Smooth muscle cell (in vitro differentiated cells): Measurements from ENCODE around the gene GEMIN8. TPM values are rescaled to one million over a fixed set of nuclear protein-coding genes. Genes with fewer than 3 reads are reported as not detected.

Experiments used
- DNase-seq: peaks from one replicate; lab custom pipeline; 2025; ENCODE audit not compliant: unreplicated experiment; lab: John Stamatoyannopoulos, UW
- H2AFZ ChIP-seq: fragments of 200-600 bp; sonication (generic); 2 replicates; pipeline ENCODE4 v1.6.0; 2016; ENCODE audit warnings: antibody characterized with exemption, low read depth, mild to moderate bottlenecking
- H3F3A ChIP-seq: fragments of 200-600 bp; sonication (generic); 2 replicates; pipeline ENCODE4 v1.6.0; 2017; ENCODE audit warnings: antibody characterized with exemption, low read depth
- H3K27ac ChIP-seq: fragments of 200-600 bp; sonication (generic); 2 replicates; pipeline ENCODE4 v1.5.1; 2016; ENCODE audit warnings: low read depth, mild to moderate bottlenecking
- H3K27me3 ChIP-seq: fragments of 200-600 bp; sonication (generic); 2 replicates; pipeline ENCODE4 v1.6.1; 2016; ENCODE audit warnings: low read depth, mild to moderate bottlenecking
- H3K36me3 ChIP-seq: fragments of 200-600 bp; sonication (generic); 2 replicates; pipeline ENCODE4 v1.5.1; 2016; ENCODE audit warnings: low read depth
- H3K4me1 ChIP-seq: fragments of 200-600 bp; sonication (generic); 2 replicates; pipeline ENCODE4 v1.5.1; 2016; ENCODE audit warnings: low read depth
- H3K4me2 ChIP-seq: fragments of 200-600 bp; sonication (generic); 2 replicates; pipeline ENCODE4 v1.6.0; 2016; ENCODE audit warnings: mild to moderate bottlenecking
- H3K4me3 ChIP-seq: fragments of 200-600 bp; sonication (generic); 2 replicates; pipeline ENCODE4 v1.5.1; 2016; ENCODE audit warnings: mild to moderate bottlenecking
- H3K79me2 ChIP-seq: fragments of 200-600 bp; sonication (generic); 2 replicates; pipeline ENCODE4 v1.6.0; 2016; ENCODE audit warnings: low read depth, mild to moderate bottlenecking
- H3K9ac ChIP-seq: fragments of 200-600 bp; sonication (generic); 2 replicates; pipeline ENCODE4 v1.6.0; 2016; ENCODE audit warnings: low read depth
- H3K9me3 ChIP-seq: fragments of 200-600 bp; sonication (generic); replicated peaks from 2 replicates; pipeline ENCODE4 v1.5.1; 2016; ENCODE audit warnings: low read depth
- H4K20me1 ChIP-seq: fragments of 200-600 bp; sonication (generic); 2 replicates; pipeline ENCODE4 v1.6.0; 2016; ENCODE audit warnings: low read depth
- CTCF ChIP-seq: fragments of 200-600 bp; sonication (generic); IDR thresholded peaks from 2 replicates; pipeline ENCODE4 v1.5.1; 2017; ENCODE audit warnings: borderline replicate concordance, mild to moderate bottlenecking, antibody characterized with exemption; ENCODE audit not compliant: insufficient read depth, poor library complexity, severe bottlenecking
- WGBS: methylation state at CpG from one replicate; pipeline ENCODE4 v1.1.7; 2016; ENCODE audit warnings: low lambda C conversion rate; 5-methylcytosine and 5-hydroxymethylcytosine counted together
- polyA plus RNA-seq: library from polyadenylated mRNA; unstranded; fragments of >200 nt; fragmentation: Nextera tagmentation; extraction: Ambion mirVana; gene quantifications from 2 replicates; pipeline ENCODE4 v1.2.1, GENCODE V29; 2016
- total RNA-seq: library from RNA; depleted of rRNA; stranded (reverse); fragments of >200 nt; gene quantifications from 2 replicates; pipeline ENCODE4 v1.2.3, GENCODE V29; 2014

The GEMIN8 gene
- total and polyA plus RNA-seq, 2 experiments from 2014 or later: 15.8 to 21.5 TPM

GRCh38 chrX:14029039-14029424, 660 bp downstream of the GEMIN8 start:
- H3K27me3 ChIP-seq: no peaks in the 10 kb centered on the region
- no peaks in the 10 kb centered on the region for H4K20me1 ChIP-seq
- no peak for DNase-seq
- no peak for TF ChIP-seq CTCF
- peaks cover 4% of the 10 kb centered on the region for H3K4me1 ChIP-seq
- peak overlapping the region; percentile 71 for H2AFZ ChIP-seq
- no peaks in the 10 kb centered on the region for H3K9me3 ChIP-seq
- H3K79me2 ChIP-seq: no peaks in the 10 kb centered on the region
- H3K9ac ChIP-seq: peak overlapping the region; percentile 76
- WGBS: 27% methylated on average over 7 of the region's 7 CpGs
- H3K27ac ChIP-seq: peak overlapping the region; percentile 91
- H3F3A ChIP-seq: no peaks in the 10 kb centered on the region
- H3K36me3 ChIP-seq: no peaks in the 10 kb centered on the region
- peak overlapping the region; percentile 51 for H3K4me3 ChIP-seq
- peak overlapping the region; percentile 77 for H3K4me2 ChIP-seq

GRCh38 chrX:14028473-14028872, 1.2 kb downstream of the GEMIN8 start:
- no peaks in the 10 kb centered on the region for H3K27me3 ChIP-seq
- no peaks in the 10 kb centered on the region for H3F3A ChIP-seq
- peaks cover 4% of the 10 kb centered on the region for H3K4me1 ChIP-seq
- no peak overlapping the region for H2AFZ ChIP-seq
- H3K27ac ChIP-seq: peak overlapping the region; percentile 91
- no peak for DNase-seq
- 78% methylated on average over 3 of the region's 3 CpGs for WGBS
- H3K36me3 ChIP-seq: no peaks in the 10 kb centered on the region
- peak overlapping the region; percentile 51 for H3K4me3 ChIP-seq
- no peaks in the 10 kb centered on the region for H3K79me2 ChIP-seq
- H3K9me3 ChIP-seq: no peaks in the 10 kb centered on the region
- TF ChIP-seq CTCF: no peak
- peak overlapping the region; percentile 77 for H3K4me2 ChIP-seq
- no peaks in the 10 kb centered on the region for H4K20me1 ChIP-seq
- peak overlapping the region; percentile 76 for H3K9ac ChIP-seq

- Histone ChIP-seq H3K79me2 (no peaks in the 10 kb centered on the region), H3K36me3 (no peaks in the 10 kb centered on the region), H3K9ac (no peak overlapping the region), H3K4me3 (no peak overlapping the region), H3F3A (no peaks in the 10 kb centered on the region), H3K4me2 (no peak overlapping the region), H2AFZ (no peak overlapping the region), H4K20me1 (no peaks in the 10 kb centered on the region), H3K9me3 (no peaks in the 10 kb centered on the region), H3K4me1 (peaks cover 4% of the 10 kb centered on the region), H3K27ac (no peak overlapping the region), H3K27me3 (no peaks in the 10 kb centered on the region)
- no peak for TF ChIP-seq CTCF
- no peak for DNase-seq
Measured at GRCh38 chrX:14027511-14028019, 2.1 kb downstream of the GEMIN8 start.

- Histone ChIP-seq H3K4me2 (no peak overlapping the region), H3K4me3 (no peak overlapping the region), H3K9me3 (no peaks in the 10 kb centered on the region), H3K36me3 (no peaks in the 10 kb centered on the region), H3K9ac (no peak overlapping the region), H3K79me2 (no peaks in the 10 kb centered on the region), H3K27ac (no peak overlapping the region), H3F3A (no peaks in the 10 kb centered on the region), H3K4me1 (peaks cover 4% of the 10 kb centered on the region), H4K20me1 (no peaks in the 10 kb centered on the region), H3K27me3 (no peaks in the 10 kb centered on the region), H2AFZ (no peak overlapping the region)
- no peak for TF ChIP-seq CTCF
- DNase-seq: no peak
- 95% methylated on average over 1 of the region's 1 CpG for WGBS
Measured at GRCh38 chrX:14027036-14027435, 2.7 kb downstream of the GEMIN8 start.
